ENCODE measurements around the gene RERE.

DNA sequence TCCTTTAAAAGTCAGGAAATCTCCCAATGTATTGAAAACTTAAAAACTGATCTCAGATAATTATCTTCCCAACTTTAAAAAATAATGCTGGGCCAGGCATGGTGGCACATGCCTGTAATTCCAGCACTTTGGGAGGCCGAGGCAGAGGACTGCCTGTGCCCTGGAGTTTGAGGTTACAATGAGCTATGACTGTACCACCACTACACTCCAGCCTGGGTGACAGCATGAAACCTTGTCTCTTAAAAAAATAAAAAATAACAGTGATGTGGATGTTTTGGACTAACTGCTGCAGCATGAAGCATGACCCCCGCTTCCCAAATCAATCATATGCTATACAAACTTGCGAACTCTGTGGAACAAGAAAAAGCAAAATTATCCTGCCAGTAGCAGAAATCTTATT lies 186.3 kb downstream of the RERE start:
- TF ChIP-seq CTCF (IDR thresholded peaks at IDR 0.05) (no peak), POLR2A (IDR thresholded peaks at IDR 0.05) (no peak), EP300 (IDR thresholded peaks at IDR 0.05) (no peak)
